NCI-H69 (cell line): ENCODE results near the gene THOC5.
"Not testable (repeated sequence)": the region's sequence is repeated elsewhere in the genome, so short reads cannot be mapped to it uniquely, and the experiment has no call there.

Source experiments
- DNase-seq: peaks from one replicate; lab custom pipeline; 2025; lab: John Stamatoyannopoulos, UW

THOC5 gene

DNA sequence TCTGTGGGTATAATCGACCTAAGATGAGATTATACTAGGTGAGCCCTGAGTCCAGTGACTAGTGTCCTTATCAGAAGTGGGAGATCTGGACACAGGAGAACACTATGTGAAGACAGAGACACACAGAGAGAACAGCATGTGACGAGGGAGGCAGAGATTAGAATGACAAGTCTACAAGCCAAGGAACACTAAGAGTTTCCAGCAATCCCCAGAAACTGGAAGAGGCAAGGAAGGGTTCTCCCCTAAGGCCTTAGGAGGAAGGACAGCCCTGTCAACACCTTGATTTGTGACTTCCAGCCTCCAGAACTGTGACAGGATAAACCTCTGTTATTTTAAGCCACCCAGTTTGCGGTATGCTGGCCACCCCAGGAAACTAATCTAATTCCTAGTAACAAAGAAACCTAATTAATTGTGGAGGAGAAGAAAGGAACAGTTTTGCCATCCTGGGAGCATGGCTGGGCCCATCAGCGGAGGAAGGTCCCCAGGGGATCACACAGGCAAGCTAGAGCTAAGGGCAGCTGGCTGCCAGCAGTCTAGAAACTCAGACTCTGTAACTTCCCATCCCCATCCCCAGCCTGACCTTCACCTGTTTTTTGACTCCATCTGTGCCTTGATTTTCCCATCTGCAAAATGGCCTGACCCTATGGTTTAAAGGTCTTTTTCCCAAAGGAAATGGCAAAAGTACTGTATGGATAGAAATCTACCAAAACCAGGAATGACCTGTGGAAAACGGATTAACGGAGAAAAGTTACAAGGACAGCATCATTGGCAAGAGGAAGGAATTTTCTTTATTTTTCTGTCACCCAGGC is 10.3 kb upstream of the THOC5 start:
- peak; percentile 9 for DNase-seq

DNA sequence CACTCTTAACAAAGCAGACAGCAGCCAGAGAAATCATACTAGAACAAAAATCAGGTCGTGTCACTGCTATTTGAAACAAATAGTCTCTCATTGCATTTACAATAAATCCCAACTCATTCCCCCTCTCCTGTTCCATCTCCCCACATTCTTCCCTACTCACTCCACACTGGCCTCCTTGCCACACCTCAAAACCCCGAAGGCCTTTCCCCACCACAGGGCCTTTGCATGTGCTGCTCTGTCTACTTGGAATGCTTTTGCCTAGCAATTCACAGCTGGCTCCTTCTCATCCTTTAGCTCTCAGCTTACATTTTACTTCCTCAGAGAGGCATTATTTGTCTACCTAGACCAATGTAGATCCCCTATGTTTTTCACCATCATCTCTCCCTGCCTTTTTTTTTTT is 6.3 kb upstream of the THOC5 start:
- no peak for DNase-seq

DNA sequence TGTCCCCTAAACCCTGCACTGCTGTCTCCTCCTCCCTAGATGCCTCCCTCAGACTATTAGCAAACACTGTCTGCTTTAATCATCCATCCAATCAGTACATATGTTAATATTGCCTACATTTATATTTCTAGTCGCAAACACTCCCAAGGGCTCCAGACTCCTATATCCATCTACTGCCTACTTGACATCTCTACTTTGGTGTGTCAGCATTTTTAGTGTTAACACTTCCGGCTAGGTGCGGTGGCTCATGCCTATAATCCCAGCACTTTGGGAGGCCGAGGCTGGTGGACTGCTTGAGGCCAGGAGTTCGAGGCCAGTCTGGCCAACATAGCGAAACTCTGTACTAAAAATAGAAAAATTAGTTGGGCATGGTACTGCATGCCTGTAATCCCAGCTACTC is 5.5 kb upstream of the THOC5 start:
- no peak for DNase-seq

DNA sequence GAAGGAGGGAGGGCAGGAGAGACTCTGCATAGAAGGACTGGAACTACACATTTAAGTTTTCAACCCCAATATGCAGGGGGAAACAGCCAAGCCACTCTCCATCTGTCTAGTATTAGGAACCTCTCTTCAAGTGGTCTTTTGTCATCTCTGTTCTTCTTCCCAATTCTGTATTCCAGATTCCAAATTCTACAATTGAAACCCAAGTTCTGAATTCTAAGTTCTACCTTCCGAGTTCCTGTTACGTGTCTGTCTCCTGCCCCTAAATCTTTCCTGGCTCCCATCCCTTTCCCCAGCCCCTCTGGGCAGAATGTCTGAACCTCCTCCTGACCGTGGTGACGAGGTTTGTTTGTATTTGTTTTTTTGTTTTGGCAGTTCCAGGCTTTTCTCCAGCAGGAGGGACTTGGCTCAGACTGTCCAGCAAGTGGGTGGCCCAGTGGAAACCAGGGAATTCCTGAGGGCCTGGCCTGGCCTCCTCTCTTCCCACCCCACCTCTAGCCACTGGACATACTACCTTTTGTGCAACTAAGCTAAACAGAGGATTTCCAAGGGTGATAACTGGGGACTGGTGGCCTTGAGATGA is 1.6 kb upstream of the THOC5 start:
- no peak for DNase-seq

DNA sequence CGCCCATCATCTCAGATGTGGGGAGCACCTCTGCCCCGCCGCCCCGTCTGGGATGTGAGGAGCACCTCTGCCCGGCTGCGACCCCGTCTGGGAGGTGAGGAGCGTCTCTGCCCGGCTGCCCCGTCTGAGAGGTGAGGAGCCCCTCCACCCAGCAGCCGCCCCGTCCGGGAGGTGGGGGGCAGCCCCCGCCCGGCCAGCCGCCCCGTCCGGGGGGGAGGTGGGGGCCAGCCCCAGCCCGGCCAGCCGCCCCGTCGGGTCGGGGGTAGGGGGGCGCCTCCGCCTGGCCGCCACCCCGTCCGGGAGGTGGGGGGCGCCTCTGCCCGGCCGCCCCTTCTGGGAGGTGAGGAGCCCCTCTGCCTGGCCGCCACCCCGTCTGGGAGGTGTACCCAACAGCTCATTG is 1.2 kb downstream of the THOC5 start:
- not testable (repeated sequence) for DNase-seq

DNA sequence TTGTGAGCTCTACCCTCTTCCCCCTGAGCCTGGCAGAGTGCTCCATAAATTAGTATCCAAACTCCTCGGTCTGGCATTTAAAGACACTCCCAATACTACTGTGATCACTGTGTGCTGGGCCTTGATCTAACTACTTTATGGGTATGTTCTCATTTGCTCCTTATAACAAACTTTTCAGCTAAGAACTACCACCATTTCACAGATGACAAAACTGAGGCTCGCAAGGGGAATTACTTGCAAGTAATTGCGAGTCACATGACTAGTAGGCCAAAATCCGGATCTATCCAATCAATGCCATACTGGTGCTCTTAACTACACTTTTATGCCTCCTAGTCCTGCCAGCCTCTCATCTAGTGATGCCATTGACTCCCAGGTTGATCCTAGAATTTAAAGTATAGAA is 3.6 kb downstream of the THOC5 start:
- no peak for DNase-seq

DNA sequence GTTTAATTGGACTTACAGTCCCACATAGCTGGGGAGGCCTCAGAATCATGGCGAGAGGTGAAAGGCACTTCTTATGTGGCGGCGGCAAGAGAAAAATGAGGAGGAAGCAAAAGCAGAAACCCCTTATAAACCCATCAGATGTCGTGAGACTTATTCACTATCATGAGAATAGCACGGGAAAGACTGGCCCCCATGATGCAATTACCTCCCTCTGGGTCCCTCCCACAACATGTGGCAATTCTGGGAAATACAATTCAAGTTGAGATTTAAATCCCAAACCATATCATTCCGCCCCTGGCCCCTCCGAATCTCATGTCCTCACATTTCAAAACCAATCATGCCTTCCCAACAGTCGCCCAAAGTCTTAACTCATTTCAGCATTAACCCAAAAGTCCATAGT is 8.5 kb downstream of the THOC5 start:
- not testable (repeated sequence) for DNase-seq

DNA sequence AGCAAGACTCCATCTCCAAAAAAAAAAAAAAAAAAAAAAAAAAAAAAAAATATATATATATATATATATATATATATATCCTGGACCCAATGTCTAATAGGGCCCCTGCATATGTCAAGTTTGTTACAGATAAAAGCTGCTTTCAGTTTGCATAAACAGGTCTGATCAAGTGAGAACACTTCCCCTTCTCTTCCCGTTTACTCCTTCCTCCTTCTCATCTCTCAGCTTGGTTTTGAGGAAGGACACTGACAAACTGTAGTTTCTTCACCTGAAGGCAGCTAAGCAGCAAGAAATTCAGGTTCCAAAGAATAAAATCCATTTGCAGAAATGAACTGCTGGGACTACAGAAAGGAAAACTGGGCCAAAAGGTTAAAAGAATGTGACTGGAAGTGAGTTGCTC is 11.7 kb downstream of the THOC5 start:
- no peak for DNase-seq

DNA sequence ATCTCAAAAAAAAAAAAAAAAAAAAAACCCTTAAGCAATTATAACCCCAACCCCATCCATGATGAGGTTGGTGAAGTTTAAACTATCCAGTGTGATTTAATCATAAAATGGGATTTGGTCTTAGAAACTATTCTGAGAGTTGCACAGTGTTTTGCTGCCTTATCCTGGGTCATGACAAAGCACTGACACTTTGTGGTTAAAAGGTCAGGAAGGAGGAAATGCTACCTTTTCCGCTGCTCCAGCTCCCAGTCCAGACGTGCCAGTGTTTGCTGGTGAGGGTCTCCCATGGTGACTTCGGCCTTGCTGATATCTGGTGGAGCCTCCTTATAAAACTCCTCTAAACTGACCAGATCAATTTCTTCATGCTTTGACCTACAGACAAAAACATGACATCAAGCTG is 14.5 kb downstream of the THOC5 start:
- no peak for DNase-seq

DNA sequence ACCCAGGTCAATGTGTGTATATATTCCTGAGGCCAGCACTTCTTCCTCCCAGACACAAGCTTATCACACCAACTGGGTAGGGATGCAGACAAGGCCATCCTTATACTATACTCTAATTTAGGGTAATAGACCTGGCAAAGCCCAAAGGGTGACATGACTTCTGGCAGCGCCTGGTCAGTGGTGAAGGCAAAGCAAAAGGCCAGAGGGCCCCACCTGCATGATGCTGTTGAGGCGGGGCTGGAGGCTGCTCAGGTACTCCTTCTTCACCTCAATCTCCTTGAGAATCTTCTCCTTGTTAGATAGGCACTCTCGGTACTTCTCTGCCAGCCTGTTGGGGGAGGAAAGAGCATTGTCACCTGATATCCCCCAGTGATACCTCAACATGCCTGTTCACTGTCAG is 17.1 kb downstream of the THOC5 start:
- DNase-seq = no peak

DNA sequence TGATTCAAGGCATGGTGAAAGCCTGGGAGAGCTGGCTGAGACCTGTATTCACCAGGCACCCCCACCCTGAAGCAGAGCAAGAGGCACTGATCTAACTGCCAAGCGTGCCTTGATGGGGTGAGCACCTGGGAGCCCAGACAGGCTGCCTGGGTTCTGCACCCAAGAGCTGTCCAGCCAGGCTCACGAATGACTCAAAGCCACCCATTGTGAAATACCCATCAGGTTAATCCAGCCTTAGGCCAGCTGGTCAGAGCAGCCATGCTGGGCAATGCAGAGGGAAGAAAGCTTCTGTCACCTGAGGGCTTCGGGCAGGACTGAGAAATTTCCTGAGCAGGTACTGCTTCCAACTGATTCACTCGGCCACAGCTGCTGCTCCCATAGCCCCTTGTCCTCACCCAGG is 22.1 kb downstream of the THOC5 start:
- no peak for DNase-seq

DNA sequence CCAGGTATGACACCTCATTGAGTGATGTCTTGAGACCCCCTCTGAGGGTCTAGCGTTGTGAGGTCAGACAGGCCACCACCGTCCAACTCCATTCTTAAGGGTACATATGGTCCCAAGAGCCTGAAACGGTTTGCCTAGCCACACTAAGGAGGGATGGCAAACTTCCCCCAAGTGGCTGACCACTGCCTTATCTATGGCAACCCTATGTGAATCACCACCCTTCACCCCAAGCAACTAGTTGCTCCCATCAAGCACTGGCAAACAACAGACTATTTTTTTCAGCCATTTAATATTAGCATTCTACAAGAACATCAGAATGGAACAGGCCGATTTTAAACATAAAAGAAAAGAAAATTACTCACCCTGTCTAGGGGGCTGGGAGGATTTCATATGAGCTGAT is 22.8 kb downstream of the THOC5 start:
- DNase-seq = no peak

DNA sequence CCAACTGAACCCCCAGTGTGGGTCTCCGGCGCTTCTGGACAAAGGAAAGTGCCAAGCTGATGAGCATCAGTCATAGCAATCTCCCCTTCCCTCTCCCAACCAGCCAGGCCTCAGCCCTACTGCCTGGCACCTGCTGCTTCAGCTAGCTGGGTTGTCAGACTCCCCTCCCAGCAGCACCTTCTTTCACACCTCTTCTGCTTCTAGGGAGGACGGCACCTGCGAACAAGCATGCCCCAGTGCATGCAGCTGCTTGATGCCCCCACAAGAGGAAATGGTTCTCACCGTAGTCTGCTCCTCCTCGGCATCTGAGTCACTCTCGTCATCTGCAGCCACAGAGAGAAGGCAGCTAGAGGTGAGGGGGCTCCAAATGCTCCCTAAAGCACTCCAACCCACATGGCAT is 25.4 kb downstream of the THOC5 start:
- no peak for DNase-seq

DNA sequence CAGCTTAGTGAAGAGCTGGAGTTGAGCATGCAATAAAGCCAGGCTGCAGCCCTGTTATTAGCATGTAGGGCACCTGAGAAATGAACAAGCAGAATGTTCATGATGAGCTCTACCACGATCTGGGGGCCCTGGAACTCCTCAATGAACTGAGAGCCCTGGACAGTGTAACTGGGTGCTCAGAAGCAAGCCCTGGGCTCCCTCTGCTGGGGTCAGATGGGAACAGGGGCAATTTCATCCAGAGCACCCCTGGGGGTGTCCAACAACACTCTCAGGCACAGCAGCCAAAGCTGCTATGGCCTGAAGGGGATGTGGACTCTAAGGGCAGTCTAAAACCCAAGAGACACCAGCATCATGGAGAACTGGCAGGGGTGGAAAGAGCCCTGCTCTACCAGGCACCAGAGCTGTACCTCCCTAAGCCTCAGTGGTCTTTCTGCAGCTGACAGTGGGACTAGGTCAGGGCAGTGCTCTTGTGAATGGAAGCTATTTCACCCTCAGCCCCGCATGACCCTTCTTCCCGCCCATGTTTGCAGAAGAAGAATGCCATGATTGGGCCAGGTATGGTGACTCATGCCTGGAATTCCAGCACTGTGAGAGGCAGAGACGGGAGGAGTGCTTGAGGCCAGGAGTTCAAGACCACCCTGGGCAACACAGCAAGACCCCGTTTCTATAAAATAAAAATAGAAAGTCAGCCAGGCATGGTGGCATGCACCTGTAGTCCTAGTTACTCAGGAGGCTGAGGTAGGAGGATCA is 28.9 kb downstream of the THOC5 start:
- DNase-seq = peak; percentile 35

DNA sequence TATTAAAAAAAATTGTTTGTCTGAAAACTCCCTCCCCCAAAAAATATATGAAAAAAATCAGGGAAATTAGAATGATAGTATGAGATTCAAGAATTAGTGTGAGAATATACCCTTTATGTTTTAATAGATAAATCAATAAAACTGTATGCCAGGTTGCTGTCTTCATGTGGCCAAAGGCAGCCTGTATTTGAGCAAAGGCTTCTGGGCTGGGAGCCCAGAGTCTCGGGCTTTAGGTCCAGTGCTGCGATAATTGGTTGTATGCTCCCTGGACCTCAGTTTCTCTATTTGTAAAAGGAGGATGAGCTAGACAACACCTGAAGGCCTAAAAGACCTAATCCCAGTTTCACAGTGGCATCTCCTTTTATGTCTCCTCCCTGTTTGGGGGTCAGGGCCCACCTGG is 29.8 kb downstream of the THOC5 start:
- no peak for DNase-seq

DNA sequence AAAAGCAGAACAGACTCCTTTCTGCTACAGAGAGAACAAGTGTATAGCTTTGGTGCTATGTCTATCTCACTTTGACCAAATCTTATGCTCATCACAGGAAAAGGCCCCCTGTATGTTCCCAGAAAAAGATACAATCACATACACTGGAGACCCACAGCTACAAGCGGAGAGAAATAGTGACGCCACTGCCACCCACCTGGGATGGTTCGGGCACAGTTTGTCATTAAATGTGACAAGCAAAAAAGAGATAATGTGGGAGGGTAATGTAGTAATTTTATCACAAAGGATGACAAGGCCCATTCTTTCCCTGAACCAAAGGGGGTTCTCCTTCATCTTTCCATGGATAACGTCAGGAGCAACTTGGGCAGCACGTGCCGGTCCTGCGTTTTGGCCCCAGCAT is 32.0 kb downstream of the THOC5 start:
- no peak for DNase-seq

DNA sequence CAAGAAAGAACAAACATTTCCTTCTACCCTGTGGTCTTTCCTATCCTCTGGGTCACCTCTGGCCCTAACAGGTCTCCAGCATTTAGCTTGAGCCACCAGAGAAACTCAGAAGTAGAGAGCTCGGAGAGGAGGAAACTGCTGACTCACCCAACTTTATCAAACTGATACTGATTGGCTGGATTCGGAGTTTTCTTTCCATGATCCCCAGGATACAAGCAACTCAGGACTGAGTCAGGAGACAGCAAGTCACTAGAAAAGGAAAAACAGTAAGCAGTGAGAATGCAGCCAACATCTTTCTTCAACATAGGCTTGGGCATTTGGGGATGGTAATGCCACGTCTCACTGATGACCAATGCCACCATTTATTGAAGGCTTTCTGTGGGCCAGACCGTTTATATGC is 32.7 kb downstream of the THOC5 start:
- no peak for DNase-seq

DNA sequence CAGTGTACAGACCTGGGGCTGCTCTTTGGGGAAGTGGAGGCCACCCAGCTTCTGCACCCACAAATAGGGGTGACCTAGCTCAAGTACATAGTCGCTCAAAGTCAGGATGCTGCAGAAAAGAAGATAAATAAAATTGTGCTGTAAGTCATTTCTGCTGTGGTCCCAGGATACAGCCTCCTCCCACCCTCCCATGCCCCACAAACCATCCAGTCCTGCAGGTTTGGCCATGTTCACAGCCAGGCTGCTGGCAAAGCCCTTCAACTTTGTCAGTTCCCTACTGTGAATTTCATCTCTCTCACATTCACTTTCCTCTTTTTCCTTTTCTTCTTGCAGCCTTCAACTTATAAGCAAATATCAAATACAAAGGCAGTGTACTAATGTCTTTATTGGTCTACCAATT is 33.6 kb downstream of the THOC5 start:
- no peak for DNase-seq

DNA sequence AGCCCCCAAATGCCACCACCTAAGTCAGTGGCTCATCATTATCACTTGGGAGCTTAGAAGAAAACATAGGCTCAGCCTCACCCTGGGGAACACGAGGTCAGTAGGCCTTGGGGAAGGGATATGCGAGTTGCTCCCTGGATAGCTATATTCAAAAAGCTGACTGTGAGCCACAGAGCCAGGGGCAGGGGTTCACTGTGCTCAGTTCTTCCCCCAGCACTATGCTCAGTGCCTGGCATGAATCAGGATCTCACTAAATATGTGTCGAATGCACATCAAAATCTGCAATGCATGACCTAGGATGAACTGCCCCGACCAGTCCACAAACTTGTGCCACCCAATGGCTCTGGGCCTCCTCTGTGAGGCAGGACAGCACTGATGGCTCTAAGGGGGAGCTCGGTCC is 35.1 kb downstream of the THOC5 start:
- DNase-seq = no peak

DNA sequence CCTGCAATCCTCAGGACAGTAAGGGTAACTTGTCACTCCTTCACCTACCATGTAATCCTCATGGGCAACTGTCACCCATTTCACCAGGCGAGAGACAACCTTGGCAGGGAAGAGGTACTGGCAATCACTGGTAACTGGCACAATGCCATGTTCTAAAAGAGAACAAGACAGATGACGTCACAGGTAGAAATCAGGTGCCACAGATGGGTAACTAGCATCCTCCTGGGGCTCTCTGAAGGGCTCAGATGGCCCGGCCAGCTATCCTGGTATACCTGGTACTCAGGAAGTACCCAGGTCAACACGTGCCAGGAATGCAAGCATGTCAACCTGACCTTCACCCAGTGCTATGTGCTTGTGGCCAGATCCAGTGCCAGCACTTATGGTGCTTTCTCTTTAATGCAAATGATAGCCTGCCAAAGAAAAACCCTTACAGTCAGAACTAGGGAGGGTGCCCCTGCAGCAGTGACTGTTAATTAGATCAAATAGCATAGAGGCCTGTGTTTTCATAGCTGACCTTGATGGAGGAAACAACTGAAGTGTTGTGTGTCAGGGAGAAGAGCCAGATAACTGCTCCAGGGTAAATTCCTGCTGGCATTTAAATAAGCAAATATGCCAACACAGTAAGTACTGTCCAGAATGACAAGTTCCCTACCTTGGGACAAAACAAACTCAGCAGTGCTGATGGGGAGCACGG is 36.2 kb downstream of the THOC5 start:
- peak; percentile 73 for DNase-seq

DNA sequence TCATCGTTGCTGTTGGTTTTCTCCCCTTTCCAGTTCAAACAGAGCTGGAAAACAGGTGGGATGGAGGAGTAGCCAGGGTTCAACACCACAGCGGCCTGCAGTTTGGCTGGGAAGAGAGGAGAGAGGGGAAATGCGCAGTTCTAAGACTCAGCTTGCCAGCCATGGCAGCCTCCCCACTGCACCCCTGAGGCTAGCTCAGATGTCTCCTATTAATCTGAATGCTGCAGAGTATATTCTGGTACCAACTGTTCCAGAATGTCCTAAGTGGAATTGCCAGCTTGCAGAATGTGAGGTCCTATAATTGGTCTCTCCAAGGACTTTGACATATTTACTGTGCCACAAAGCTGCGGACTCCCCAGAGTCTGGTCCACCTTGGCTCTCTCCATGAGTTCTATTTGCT is 41.5 kb downstream of the THOC5 start:
- no peak for DNase-seq

DNA sequence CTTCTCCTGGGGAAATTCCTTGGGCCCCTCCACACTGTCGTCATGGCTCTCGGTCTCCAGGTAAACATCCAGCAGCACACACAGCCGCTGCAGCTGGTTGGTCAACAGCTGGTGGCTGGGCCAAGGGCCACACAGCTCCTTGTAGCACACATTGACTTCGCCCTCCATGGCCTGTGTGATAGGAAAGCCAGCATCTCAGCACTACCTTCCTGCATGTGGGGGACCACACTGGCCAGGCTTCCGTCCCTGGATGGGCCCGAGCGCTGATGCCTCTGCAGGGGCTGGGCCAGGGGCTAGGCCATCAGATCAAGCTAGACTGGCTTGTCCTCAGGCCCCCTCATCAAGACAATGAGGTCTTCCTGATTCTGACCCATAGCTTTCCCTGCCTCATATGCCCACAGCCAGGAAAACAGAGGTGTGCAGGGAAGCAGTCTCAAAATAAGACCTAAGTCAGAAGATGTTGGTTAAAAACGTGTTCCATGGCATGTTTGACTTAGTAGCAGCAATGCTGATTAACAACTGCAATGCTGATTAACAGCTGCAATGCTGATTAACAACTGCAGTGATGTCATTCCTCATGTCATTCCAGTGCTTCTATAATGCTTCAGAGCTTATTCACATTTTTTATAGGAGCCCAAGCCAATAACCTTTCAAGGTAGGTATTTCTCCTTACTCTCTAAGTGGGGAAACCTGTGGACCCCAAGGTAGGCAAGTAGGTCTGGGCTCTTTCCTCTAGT is 42.3 kb downstream of the THOC5 start:
- no peak for DNase-seq
